Caco-2 (cell line): ENCODE data around the gene H6PD. TPM values are rescaled to one million over a fixed set of nuclear protein-coding genes. Genes with fewer than 3 reads are reported as not detected.

Experiments
- BruUV-seq: library from RNA; stranded (reverse); fragments of 400-500 nt; replicated peaks from 2 replicates; lab custom pipeline; 2021; lab: Mats Ljungman, UMichigan
- CTCF ChIA-PET: fragments of 300-600 bp; sonication (Branson Sonifier 250); formaldehyde crosslinking; loops from one replicate; lab custom pipeline; 2022; ENCODE audit warnings: antibody characterized with exemption; lab: Charles Lee
- POLR2A ChIA-PET: fragments of 300-600 bp; sonication (Branson Sonifier 250); formaldehyde crosslinking; loops from one replicate; lab custom pipeline; 2022; ENCODE audit warnings: antibody characterized with exemption; lab: Charles Lee
- DNase-seq, 2 experiments: peaks; one replicate each; pipeline versions ENCODE4 v3.0.0 to v3.0.0-alpha.2; 2020 to 2022
- H3K27me3 ChIP-seq: replicated peaks from 2 replicates; pipeline ENCODE4 v1.6.0; 2011; ENCODE audit warnings: low read length; ENCODE audit not compliant: control insufficient read depth, insufficient read depth
- H3K36me3 ChIP-seq: 2 replicates; pipeline ENCODE4 v1.5.1; 2011; ENCODE audit warnings: low read length; ENCODE audit not compliant: control insufficient read depth, insufficient read depth
- H3K4me1 ChIP-seq: fragments of 250-450 bp; sonication (Bioruptor Pico); 2 replicates; pipeline ENCODE4 v1.5.1; 2020; ENCODE audit warnings: mild to moderate bottlenecking
- H3K4me3 ChIP-seq: 2 replicates; pipeline ENCODE4 v1.5.1; 2011; ENCODE audit warnings: low read depth, mild to moderate bottlenecking, control low read depth, low read length
- H3K9me3 ChIP-seq: fragments of 250-450 bp; sonication (Bioruptor Pico); 2 replicates; pipeline ENCODE4 v1.5.1; 2020; ENCODE audit warnings: mild to moderate bottlenecking, moderate library complexity
- H3K27ac Mint-ChIP-seq: one replicate; pipeline ENCODE4 v1.8.0; 2022; ENCODE audit warnings: mixed read lengths; ENCODE audit not compliant: unreplicated experiment
- H3K27me3 Mint-ChIP-seq: one replicate; pipeline ENCODE4 v1.8.0; 2022; ENCODE audit warnings: mixed read lengths; ENCODE audit not compliant: insufficient read depth, unreplicated experiment
- H3K36me3 Mint-ChIP-seq: one replicate; pipeline ENCODE4 v1.8.0; 2022; ENCODE audit warnings: mild to moderate bottlenecking, mixed read lengths; ENCODE audit not compliant: insufficient read depth, unreplicated experiment
- H3K4me1 Mint-ChIP-seq: one replicate; pipeline ENCODE4 v1.8.0; 2022; ENCODE audit warnings: low read depth, mixed read lengths; ENCODE audit not compliant: unreplicated experiment
- H3K4me3 Mint-ChIP-seq: one replicate; pipeline ENCODE4 v1.8.0; 2022; ENCODE audit warnings: mild to moderate bottlenecking, moderate library complexity, mixed read lengths; ENCODE audit not compliant: unreplicated experiment
- H3K9me3 Mint-ChIP-seq: one replicate; pipeline ENCODE4 v1.8.0; 2022; ENCODE audit warnings: mixed read lengths; ENCODE audit not compliant: unreplicated experiment
- CTCF ChIP-seq, 2 experiments: fragments of 200-600 bp in 1 of 2; IDR thresholded peaks; 1 replicate in 1 of 2; 2 replicates in 1 of 2; pipeline versions ENCODE4 v1.5.1 to v1.8.0; 2011 to 2022; ENCODE audit warnings: antibody characterized with exemption in 1 of 2, control low read depth in 1 of 2, inconsistent platforms in 1 of 2, low read depth in 1 of 2, low read length in 1 of 2, mild to moderate bottlenecking in 1 of 2, moderate library complexity in 1 of 2; ENCODE audit not compliant: insufficient read depth in 1 of 2, severe bottlenecking in 1 of 2, unreplicated experiment in 1 of 2
- intact Hi-C: fragments of 100-400 bp; cut with micrococcal nuclease; formaldehyde crosslinking; loops from one replicate; pipeline ENCODE4 v1.10.0; 2022; ENCODE audit not compliant: unreplicated experiment
- total RNA-seq: library from RNA; stranded (reverse); gene quantifications from 2 replicates; pipeline ENCODE4 v1.2.3, GENCODE V29; 2022

The H6PD gene
- total RNA-seq, 1 experiment from 2014 or later, result 13.0 TPM

GRCh38 chr1:9231648-9232332, 2.8 kb upstream of the H6PD start:
- no peak overlapping the region for H3K4me3 ChIP-seq
- no peaks in the 10 kb centered on the region for H3K36me3 ChIP-seq
- H3K36me3 Mint-ChIP-seq, result peaks cover 13% of the 10 kb centered on the region
- no peaks in the 10 kb centered on the region for H3K27me3 Mint-ChIP-seq
- no peaks in the 10 kb centered on the region for H3K27me3 ChIP-seq
- CTCF ChIA-PET, result no interaction called here
- no peaks in the 10 kb centered on the region for H3K9me3 ChIP-seq
- 0 out of 2 replicates have a peak, but pooled peaks cover 5% of the 10 kb centered on the region for H3K4me1 ChIP-seq
- BruUV-seq, result no TSS peak
- DNase-seq, result no peak
- intact Hi-C loops, result no loop called here
- no peaks in the 10 kb centered on the region for H3K9me3 Mint-ChIP-seq
- POLR2A ChIA-PET, result no interaction called here
- no peak overlapping the region for H3K4me3 Mint-ChIP-seq
- no peaks in the 10 kb centered on the region for H3K4me1 Mint-ChIP-seq
- TF ChIP-seq CTCF (IDR thresholded peaks at IDR 0.05; ENCODE audit: insufficient read depth in 1 of 2, low read depth in 1 of 2, low read length in 1 of 2, severe bottlenecking in 1 of 2, unreplicated experiment in 1 of 2), result no peak
- no peak overlapping the region for H3K27ac Mint-ChIP-seq

GRCh38 chr1:9233241-9233941, 1.2 kb upstream of the H6PD start:
- no peaks in the 10 kb centered on the region for H3K9me3 Mint-ChIP-seq
- no peaks in the 10 kb centered on the region for H3K9me3 ChIP-seq
- no peaks in the 10 kb centered on the region for H3K27me3 Mint-ChIP-seq
- no peaks in the 10 kb centered on the region for H3K27me3 ChIP-seq
- ChIA-PET CTCF (interaction anchor here (0.7 to 1.9 kb wide), 4 partner anchors 16 to 123 kb away, joined by 4 to 18 read pairs (median 6); no protein-coding TSS in a partner anchor), POLR2A (interaction anchor here (0.6 kb wide), 1 partner anchor 17 kb away, joined by 3 read pairs; no protein-coding TSS in a partner anchor)
- TF ChIP-seq CTCF (IDR thresholded peaks at IDR 0.05; ENCODE audit: insufficient read depth in 1 of 2, low read depth in 1 of 2, low read length in 1 of 2, severe bottlenecking in 1 of 2, unreplicated experiment in 1 of 2), result no peak
- H3K36me3 Mint-ChIP-seq, result peaks cover 13% of the 10 kb centered on the region
- H3K27ac Mint-ChIP-seq, result no peak overlapping the region
- no peaks in the 10 kb centered on the region; the same call in 1 of the 2 replicates for H3K36me3 ChIP-seq
- intact Hi-C loops, result no loop called here
- peaks cover 7% of the 10 kb centered on the region for H3K4me1 Mint-ChIP-seq
- H3K4me3 ChIP-seq, result no peak overlapping the region
- DNase-seq, result no peak
- H3K4me3 Mint-ChIP-seq, result no peak overlapping the region
- no TSS peak for BruUV-seq
- H3K4me1 ChIP-seq, result 0 out of 2 replicates have a peak, but pooled peaks cover 5% of the 10 kb centered on the region

DNA sequence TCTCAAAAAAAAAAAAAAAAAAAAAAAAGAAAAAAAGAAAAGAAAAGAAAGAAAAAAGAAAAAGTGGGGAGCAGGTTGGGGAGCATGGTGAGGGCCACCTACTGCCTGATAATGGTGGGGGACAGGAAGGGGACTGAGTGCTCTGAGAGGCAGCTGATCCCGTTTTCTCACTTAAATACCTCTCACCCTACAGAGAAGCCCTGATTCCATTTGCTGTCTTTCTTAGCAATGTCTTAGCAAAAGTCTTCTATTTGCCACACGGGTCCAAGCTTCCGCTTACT, 692 bp upstream of the H6PD start:
- no peaks in the 10 kb centered on the region for H3K27me3 ChIP-seq
- peaks cover 13% of the 10 kb centered on the region for H3K36me3 Mint-ChIP-seq
- no peaks in the 10 kb centered on the region; the same call in 1 of the 2 replicates for H3K36me3 ChIP-seq
- H3K4me1 Mint-ChIP-seq, result peaks cover 11% of the 10 kb centered on the region
- H3K9me3 ChIP-seq, result no peaks in the 10 kb centered on the region
- ChIA-PET POLR2A (interaction anchor here (0.6 kb wide), 2 partner anchors 16 to 17 kb away, joined by 3 read pairs; no protein-coding TSS in a partner anchor), CTCF (interaction anchor here (0.7 to 1.9 kb wide), 10 partner anchors 16 to 353 kb away, joined by 3 to 18 read pairs (median 4); partner anchors contain the start of gene GPR157)
- H3K4me3 Mint-ChIP-seq, result peak overlapping the region; percentile 95
- H3K9me3 Mint-ChIP-seq, result no peaks in the 10 kb centered on the region
- no peak for TF ChIP-seq CTCF (IDR thresholded peaks at IDR 0.05; ENCODE audit: insufficient read depth in 1 of 2, low read depth in 1 of 2, low read length in 1 of 2, severe bottlenecking in 1 of 2, unreplicated experiment in 1 of 2)
- H3K27me3 Mint-ChIP-seq, result no peaks in the 10 kb centered on the region
- no peak for DNase-seq
- intact Hi-C loops, result no loop called here
- peak overlapping the region; percentile 86 for H3K27ac Mint-ChIP-seq
- BruUV-seq, result TSS peak; percentile 60
- H3K4me3 ChIP-seq, result peak overlapping the region; percentile 52
- 0 out of 2 replicates have a peak, but pooled peaks cover 5% of the 10 kb centered on the region for H3K4me1 ChIP-seq
